Lower leg skin (tissue), 3 donors: ENCODE results near the gene NLRP13.

Source experiments
- CTCF ChIP-seq, 3 donors: fragments of 450-650 bp; IDR thresholded peaks; one replicate each; pipeline ENCODE4 v1.5.1; 2016; ENCODE audit warnings: antibody characterized with exemption in 3 of 3, mild to moderate bottlenecking in 3 of 3, moderate library complexity in 2 of 3
- POLR2A ChIP-seq, 2 donors: fragments of 450-650 bp; IDR thresholded peaks; one replicate each; pipeline ENCODE4 v1.6.1; 2016 to 2017; ENCODE audit warnings: antibody characterized with exemption in 2 of 2, mild to moderate bottlenecking in 1 of 2, moderate library complexity in 1 of 2

DNA sequence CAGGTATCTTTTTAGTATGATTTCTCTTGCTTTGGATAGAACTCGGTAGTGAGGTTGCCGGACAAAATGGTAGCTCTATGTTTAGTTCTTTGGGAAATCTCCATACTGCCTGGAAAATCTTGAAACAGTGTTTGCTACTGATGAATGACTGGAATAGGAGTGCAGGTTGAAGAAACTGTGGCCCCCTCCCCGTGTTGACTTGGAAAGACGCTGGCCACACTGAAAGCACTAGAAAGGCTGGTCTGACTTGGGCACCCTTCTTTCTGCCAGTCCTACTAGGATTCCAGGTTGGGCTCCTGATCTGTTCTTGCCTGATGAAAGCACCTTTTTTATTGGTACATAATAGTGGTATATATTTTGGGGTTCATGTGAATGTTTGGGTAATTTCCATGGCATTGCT, 49.5 kb downstream of the NLRP13 start:
- no peak for TF ChIP-seq POLR2A (IDR thresholded peaks at IDR 0.05)
- TF ChIP-seq CTCF (IDR thresholded peaks at IDR 0.05) = no peak
